ENCODE results near the gene DTNA.
"Not testable (repeated sequence)": the region's sequence is repeated elsewhere in the genome, so short reads cannot be mapped to it uniquely, and the experiment has no call there.

The DTNA gene

GRCh38 chr18:34909637-34910364, 199.7 kb downstream of the DTNA start:
- DNase-seq: no peak

- DNase-seq: no peak
These were observed 201.0 kb downstream of the DTNA start for GRCh38 chr18:34911081-34911480.

GRCh38 chr18:34911661-34912384, 201.7 kb downstream of the DTNA start:
- DNase-seq: no peak

- no peak for DNase-seq
These were observed 204.0 kb downstream of the DTNA start for GRCh38 chr18:34913837-34914661.

- DNase-seq: peak in 1 of 3 experiments; percentile 42
These were observed 204.9 kb downstream of the DTNA start for GRCh38 chr18:34915046-34915445.

- not testable (repeated sequence) for DNase-seq
These were observed 206.4 kb downstream of the DTNA start for GRCh38 chr18:34916539-34916938.

GRCh38 chr18:34918856-34919255, 208.8 kb downstream of the DTNA start:
- no peak for DNase-seq

GRCh38 chr18:34921226-34921625, 211.1 kb downstream of the DTNA start:
- no peak for DNase-seq

GRCh38 chr18:34921811-34922385, 211.8 kb downstream of the DTNA start:
- no peak for DNase-seq

- not testable (repeated sequence) for DNase-seq
These were observed 212.5 kb downstream of the DTNA start for GRCh38 chr18:34922594-34922993.

- DNase-seq: no peak
These were observed 213.8 kb downstream of the DTNA start for GRCh38 chr18:34923911-34924310.

- no peak for DNase-seq
These were observed 216.6 kb downstream of the DTNA start for GRCh38 chr18:34926683-34927082.

- no peak for DNase-seq
These were observed 218.1 kb downstream of the DTNA start for GRCh38 chr18:34928088-34928753.

GRCh38 chr18:34928754-34929335, 218.7 kb downstream of the DTNA start:
- no peak for DNase-seq

- DNase-seq: peak in 2 of 3 experiments; percentile 8 to 60
These were observed 219.3 kb downstream of the DTNA start for GRCh38 chr18:34929336-34929780.

- peak in 1 of 3 experiments; percentile 11 for DNase-seq
These were observed 222.3 kb downstream of the DTNA start for GRCh38 chr18:34932363-34932762.

- no peak for DNase-seq
These were observed 222.8 kb downstream of the DTNA start for GRCh38 chr18:34932792-34933466.

- DNase-seq: no peak
These were observed 224.0 kb downstream of the DTNA start for GRCh38 chr18:34933909-34934661.

GRCh38 chr18:34936772-34937171, 226.7 kb downstream of the DTNA start:
- no peak for DNase-seq

- DNase-seq: no peak
These were observed 228.0 kb downstream of the DTNA start for GRCh38 chr18:34938090-34938489.
